ENCODE results near the gene PTGES2.
"Not testable (repeated sequence)": the region's sequence is repeated elsewhere in the genome, so short reads cannot be mapped to it uniquely, and the experiment has no call there.

The PTGES2 gene

DNA sequence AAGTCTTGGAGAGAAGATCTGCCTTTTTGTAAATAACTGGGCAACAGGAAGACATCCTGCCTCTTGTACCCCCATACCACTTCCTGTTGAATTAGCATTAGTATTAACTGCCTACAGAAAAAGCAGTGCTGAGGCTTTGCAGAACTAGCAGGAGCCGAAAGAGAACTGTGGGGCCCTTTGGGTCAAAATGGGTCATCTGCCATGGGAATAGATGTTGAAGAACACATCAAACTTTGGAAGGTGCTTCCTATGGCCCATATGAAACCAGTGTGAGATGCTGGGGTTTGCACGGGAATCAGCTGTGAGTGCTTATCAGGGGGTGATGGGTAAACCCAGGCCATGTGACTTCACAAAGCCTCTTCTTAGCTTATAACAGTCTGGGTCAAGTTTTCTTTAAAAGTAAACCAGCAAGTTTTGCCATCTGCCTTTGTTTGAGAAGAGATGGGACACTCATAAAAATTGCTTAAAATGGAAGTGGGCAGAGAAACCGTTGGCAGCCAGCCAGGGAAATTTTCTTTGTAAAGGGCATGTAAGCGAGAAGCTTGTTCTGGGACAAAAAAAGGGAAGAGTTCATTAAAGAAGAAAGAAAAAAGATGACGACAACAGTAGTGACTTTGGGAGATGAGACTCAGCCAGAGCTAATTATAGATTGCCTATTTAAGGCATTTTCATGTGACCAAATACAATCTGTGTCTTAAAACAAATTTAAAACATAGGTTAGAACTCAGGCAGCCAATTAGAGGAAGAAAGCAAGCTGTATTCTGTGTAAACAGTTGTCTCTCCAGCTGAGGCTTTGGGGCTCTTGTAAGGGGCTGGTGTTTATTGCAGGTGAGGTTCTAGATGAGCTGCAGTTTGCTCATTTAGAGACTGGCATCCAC lies 55.1 kb downstream of the PTGES2 start:
- H3K9me3 ChIP-seq (ENCODE audit: insufficient read depth, low read depth, low read length), result no peaks in the 10 kb centered on the region
- no peak overlapping the region for H3K4me3 ChIP-seq (ENCODE audit: low read length)
- peak overlapping the region; percentile 24; the same call in 1 of the 2 replicates for H3K27ac ChIP-seq (ENCODE audit: low read depth, low read length)
- H3K4me1 ChIP-seq (ENCODE audit: insufficient read depth, low read length), result peaks cover 25% of the 10 kb centered on the region
- H3K9ac ChIP-seq (ENCODE audit: low read depth, low read length), result no peak overlapping the region
- H3K36me3 ChIP-seq (ENCODE audit: insufficient read depth, low read length), result no peaks in the 10 kb centered on the region
- no peaks in the 10 kb centered on the region for H3K27me3 ChIP-seq (ENCODE audit: insufficient read depth, low read length)
- WGBS, result 66% methylated on average over 5 of the region's 5 CpGs

DNA sequence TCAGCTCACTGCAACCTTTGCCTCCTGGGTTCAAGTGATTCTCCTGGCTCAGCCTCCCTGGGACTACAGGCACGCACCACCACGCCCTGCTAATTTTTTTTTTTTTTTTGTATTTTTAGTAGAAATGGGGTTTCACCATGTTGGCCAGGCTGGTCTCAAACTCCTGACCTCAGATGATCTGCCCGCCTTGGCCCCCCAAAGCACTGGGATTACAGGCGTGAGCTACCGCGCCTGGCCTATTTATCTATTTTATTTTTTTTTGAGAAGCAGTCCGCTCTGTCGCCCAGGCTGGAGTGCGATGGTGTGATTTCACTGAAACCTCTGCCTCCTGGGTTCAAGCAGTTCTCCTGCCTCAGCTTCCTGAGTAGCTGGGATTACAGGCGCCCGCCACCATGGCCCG lies 56.1 kb downstream of the PTGES2 start:
- peak overlapping the region; percentile 24; the same call in 1 of the 2 replicates for H3K27ac ChIP-seq (ENCODE audit: low read depth, low read length)
- H3K9ac ChIP-seq (ENCODE audit: low read depth, low read length); H3K4me3 ChIP-seq (ENCODE audit: low read length); H3K36me3 ChIP-seq (ENCODE audit: insufficient read depth, low read length); H3K9me3 ChIP-seq (ENCODE audit: insufficient read depth, low read depth, low read length); H3K27me3 ChIP-seq (ENCODE audit: insufficient read depth, low read length): not testable (repeated sequence)
- peaks cover 29% of the 10 kb centered on the region for H3K4me1 ChIP-seq (ENCODE audit: insufficient read depth, low read length)
- 96% methylated on average over 12 of the region's 12 CpGs for WGBS

DNA sequence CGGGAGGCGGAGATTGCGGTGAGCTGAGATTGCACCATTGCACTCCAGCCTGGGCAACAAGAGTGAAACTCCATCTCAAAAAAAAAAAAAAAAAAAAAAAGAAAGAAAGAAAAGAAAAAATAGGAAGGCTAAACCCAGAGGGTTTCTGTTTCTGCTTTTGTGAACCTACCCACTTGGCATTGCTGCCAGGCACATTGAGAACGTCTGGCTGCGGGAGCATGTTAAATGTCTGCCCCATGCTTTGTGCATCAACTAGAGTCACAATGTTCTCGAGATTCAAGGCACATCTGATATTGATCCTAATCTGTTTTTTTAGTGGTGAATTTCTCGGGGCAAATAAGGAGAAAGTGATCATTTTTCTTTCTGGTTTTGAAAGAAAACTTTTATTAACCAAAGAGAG lies 56.7 kb downstream of the PTGES2 start:
- Histone ChIP-seq H3K36me3 (ENCODE audit: insufficient read depth, low read length) (no peaks in the 10 kb centered on the region), H3K4me3 (ENCODE audit: low read length) (no peak overlapping the region), H3K9ac (ENCODE audit: low read depth, low read length) (no peak overlapping the region), H3K9me3 (ENCODE audit: insufficient read depth, low read depth, low read length) (no peaks in the 10 kb centered on the region), H3K27me3 (ENCODE audit: insufficient read depth, low read length) (no peaks in the 10 kb centered on the region), H3K4me1 (ENCODE audit: insufficient read depth, low read length) (peaks cover 29% of the 10 kb centered on the region), H3K27ac (ENCODE audit: low read depth, low read length) (no peak overlapping the region)
- whole genome bisulfite sequencing, result 93% methylated on average over 7 of the region's 7 CpGs
